Measurements from ENCODE around the gene BDH1. TPM values are rescaled to one million over a fixed set of nuclear protein-coding genes. Genes with fewer than 3 reads are reported as not detected.

The BDH1 gene
- total RNA-seq, 1 donor from 2014 or later: 12.4 TPM

- no peak for ATAC-seq
- no peaks in the 10 kb centered on the region for H3K9me3 ChIP-seq
- H3K4me1 ChIP-seq: peaks cover 10% of the 10 kb centered on the region
- H3K27ac ChIP-seq: no peak overlapping the region
- intact Hi-C loops (cut with DNase I): no loop called here
- TF ChIP-seq, protein P1, sequence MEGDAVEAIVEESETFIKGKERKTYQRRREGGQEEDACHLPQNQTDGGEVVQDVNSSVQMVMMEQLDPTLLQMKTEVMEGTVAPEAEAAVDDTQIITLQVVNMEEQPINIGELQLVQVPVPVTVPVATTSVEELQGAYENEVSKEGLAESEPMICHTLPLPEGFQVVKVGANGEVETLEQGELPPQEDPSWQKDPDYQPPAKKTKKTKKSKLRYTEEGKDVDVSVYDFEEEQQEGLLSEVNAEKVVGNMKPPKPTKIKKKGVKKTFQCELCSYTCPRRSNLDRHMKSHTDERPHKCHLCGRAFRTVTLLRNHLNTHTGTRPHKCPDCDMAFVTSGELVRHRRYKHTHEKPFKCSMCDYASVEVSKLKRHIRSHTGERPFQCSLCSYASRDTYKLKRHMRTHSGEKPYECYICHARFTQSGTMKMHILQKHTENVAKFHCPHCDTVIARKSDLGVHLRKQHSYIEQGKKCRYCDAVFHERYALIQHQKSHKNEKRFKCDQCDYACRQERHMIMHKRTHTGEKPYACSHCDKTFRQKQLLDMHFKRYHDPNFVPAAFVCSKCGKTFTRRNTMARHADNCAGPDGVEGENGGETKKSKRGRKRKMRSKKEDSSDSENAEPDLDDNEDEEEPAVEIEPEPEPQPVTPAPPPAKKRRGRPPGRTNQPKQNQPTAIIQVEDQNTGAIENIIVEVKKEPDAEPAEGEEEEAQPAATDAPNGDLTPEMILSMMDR (IDR thresholded peaks at IDR 0.05): no peak
- DNase-seq: no peak
- H3K27me3 ChIP-seq (ENCODE audit: low read depth): peaks cover 25% of the 10 kb centered on the region
- no peaks in the 10 kb centered on the region for H3K36me3 ChIP-seq
- H3K4me3 ChIP-seq: no peak overlapping the region
Observed at GRCh38 chr3:197559651-197560050, 3.9 kb upstream of the BDH1 start.

- Histone ChIP-seq H3K9me3 (no peaks in the 10 kb centered on the region), H3K4me3 (peak overlapping the region; percentile 91), H3K27me3 (ENCODE audit: low read depth) (peaks cover 24% of the 10 kb centered on the region), H3K4me1 (peaks cover 17% of the 10 kb centered on the region), H3K27ac (peak overlapping the region; percentile 90), H3K36me3 (no peaks in the 10 kb centered on the region)
- intact Hi-C loops (cut with DNase I): no loop called here
- DNase-seq (peak; percentile 98), ATAC-seq (peak; percentile 99 to 100)
- TF ChIP-seq, protein P1 (IDR thresholded peaks at IDR 0.05): peak; percentile 67
Observed at GRCh38 chr3:197554562-197555280, 1.0 kb downstream of the BDH1 start.

DNA sequence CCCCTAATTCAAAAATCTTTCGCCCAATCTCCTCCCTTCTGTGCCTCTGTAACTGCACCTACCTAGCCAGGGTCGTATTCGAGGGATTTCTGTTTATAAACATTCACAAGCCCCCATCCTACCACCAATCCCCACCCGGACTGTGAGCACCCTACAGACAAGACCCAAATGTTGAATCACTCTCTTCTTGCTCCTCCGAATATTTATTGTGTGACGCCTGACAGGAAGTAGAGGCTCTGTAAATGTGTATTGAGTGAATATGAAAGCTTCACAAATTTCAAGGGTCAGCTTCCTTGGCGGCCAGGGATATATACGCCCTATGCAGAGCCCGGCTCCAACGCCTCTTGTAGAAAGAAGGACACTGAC lies 1.6 kb downstream of the BDH1 start:
- DNase-seq: no peak
- H3K27ac ChIP-seq: peak overlapping the region; percentile 90
- H3K9me3 ChIP-seq: no peaks in the 10 kb centered on the region
- TF ChIP-seq, protein P1 (IDR thresholded peaks at IDR 0.05): no peak
- ATAC-seq: no peak
- intact Hi-C loops (cut with DNase I): no loop called here
- peak overlapping the region; percentile 91 for H3K4me3 ChIP-seq
- H3K27me3 ChIP-seq (ENCODE audit: low read depth): peaks cover 18% of the 10 kb centered on the region
- no peaks in the 10 kb centered on the region for H3K36me3 ChIP-seq
- H3K4me1 ChIP-seq: peaks cover 17% of the 10 kb centered on the region

DNA sequence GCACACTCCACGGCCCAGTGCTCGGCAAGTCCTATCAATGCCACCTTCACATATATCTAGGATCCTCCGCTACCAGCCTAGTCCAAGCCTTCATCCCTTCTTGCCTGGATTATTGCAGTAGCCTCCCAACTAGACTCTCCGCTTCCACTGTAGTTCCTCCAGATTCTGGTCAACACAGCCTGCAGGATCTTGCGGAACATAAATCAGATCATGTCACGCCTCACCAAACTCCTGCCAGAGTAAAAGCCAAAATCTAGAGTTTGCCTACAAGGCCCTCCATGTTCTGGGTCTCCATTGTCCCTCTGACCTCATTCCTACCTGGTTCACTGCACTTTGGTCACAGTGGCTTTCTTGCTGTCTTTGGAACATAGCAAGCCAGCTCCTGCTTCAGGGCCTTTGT lies 3.6 kb downstream of the BDH1 start:
- Histone ChIP-seq H3K4me3 (no peak overlapping the region), H3K36me3 (no peaks in the 10 kb centered on the region), H3K4me1 (peaks cover 17% of the 10 kb centered on the region), H3K9me3 (no peaks in the 10 kb centered on the region), H3K27ac (no peak overlapping the region), H3K27me3 (ENCODE audit: low read depth) (no peaks in the 10 kb centered on the region)
- TF ChIP-seq, protein P1 (IDR thresholded peaks at IDR 0.05): no peak
- intact Hi-C loops (cut with DNase I): no loop called here
- ATAC-seq: no peak
- DNase-seq: no peak

GRCh38 chr3:197550489-197550888 lies 5.3 kb downstream of the BDH1 start:
- H3K27me3 ChIP-seq (ENCODE audit: low read depth): no peaks in the 10 kb centered on the region
- peaks cover 8% of the 10 kb centered on the region for H3K4me1 ChIP-seq
- intact Hi-C loops (cut with DNase I): no loop called here
- H3K36me3 ChIP-seq: no peaks in the 10 kb centered on the region
- H3K9me3 ChIP-seq: no peaks in the 10 kb centered on the region
- no peak overlapping the region for H3K4me3 ChIP-seq
- no peak for DNase-seq
- ATAC-seq: no peak
- no peak overlapping the region for H3K27ac ChIP-seq
- TF ChIP-seq, protein P1 (IDR thresholded peaks at IDR 0.05): no peak
